Neural progenitor cell (in vitro differentiated cells): ENCODE data around the gene RWDD3. TPM values are rescaled to one million over a fixed set of nuclear protein-coding genes. Genes with fewer than 3 reads are reported as not detected.

ENCODE experiments used
- DNase-seq: peaks from one replicate; pipeline ENCODE4 v3.0.0-alpha.2; 2016; ENCODE audit warnings: low spot score
- H2AFZ ChIP-seq: fragments of 200-600 bp; sonication (generic); replicated peaks from 2 replicates; pipeline ENCODE4 v1.6.1; 2016; ENCODE audit warnings: antibody characterized with exemption
- H3F3A ChIP-seq: fragments of 200-600 bp; sonication (generic); 2 replicates; pipeline ENCODE4 v1.6.1; 2016; ENCODE audit warnings: antibody characterized with exemption, low read depth
- H3K27ac ChIP-seq: fragments of 200-600 bp; sonication (generic); 2 replicates; pipeline ENCODE4 v1.5.1; 2016; ENCODE audit warnings: mild to moderate bottlenecking
- H3K27me3 ChIP-seq: fragments of 200-600 bp; sonication (generic); 2 replicates; pipeline ENCODE4 v1.6.1; 2016; ENCODE audit warnings: mild to moderate bottlenecking, moderate library complexity
- H3K36me3 ChIP-seq: fragments of 200-600 bp; sonication (generic); 2 replicates; pipeline ENCODE4 v1.5.1; 2016
- H3K4me1 ChIP-seq: fragments of 200-600 bp; sonication (generic); 2 replicates; pipeline ENCODE4 v1.6.1; 2016; ENCODE audit warnings: mixed run types
- H3K4me2 ChIP-seq: fragments of 200-600 bp; sonication (generic); 2 replicates; pipeline ENCODE4 v1.6.1; 2016
- H3K4me3 ChIP-seq: fragments of 200-600 bp; sonication (generic); 2 replicates; pipeline ENCODE4 v1.5.1; 2016
- H3K79me2 ChIP-seq: fragments of 200-600 bp; sonication (generic); 2 replicates; pipeline ENCODE4 v1.6.1; 2016; ENCODE audit warnings: low read depth
- H3K9ac ChIP-seq: fragments of 200-600 bp; sonication (generic); 2 replicates; pipeline ENCODE4 v1.6.1; 2016
- H3K9me3 ChIP-seq: fragments of 200-600 bp; sonication (generic); 2 replicates; pipeline ENCODE4 v1.5.1; 2016; ENCODE audit warnings: low read depth
- H4K20me1 ChIP-seq: fragments of 200-600 bp; sonication (generic); 2 replicates; pipeline ENCODE4 v1.6.1; 2016; ENCODE audit warnings: low read depth
- H3K27ac Mint-ChIP-seq: 3 replicates; pipeline ENCODE4 v1.8.0; 2021; ENCODE audit warnings: mixed read lengths
- H3K27me3 Mint-ChIP-seq: 2 replicates; pipeline ENCODE4 v1.8.0; 2022; ENCODE audit warnings: low read depth, mild to moderate bottlenecking, inconsistent platforms, moderate library complexity, mixed read lengths; ENCODE audit not compliant: insufficient read depth
- H3K36me3 Mint-ChIP-seq: 3 replicates; pipeline ENCODE4 v1.8.0; 2021; ENCODE audit warnings: mixed read lengths
- H3K4me1 Mint-ChIP-seq: 3 replicates; pipeline ENCODE4 v1.8.0; 2021; ENCODE audit warnings: mixed read lengths
- H3K4me3 Mint-ChIP-seq: 3 replicates; pipeline ENCODE4 v1.8.0; 2021; ENCODE audit warnings: mild to moderate bottlenecking, moderate library complexity, mixed read lengths
- H3K9me3 Mint-ChIP-seq: 3 replicates; pipeline ENCODE4 v1.8.0; 2020; ENCODE audit warnings: mixed read lengths
- EZH2 ChIP-seq: fragments of 200-600 bp; sonication (generic); IDR thresholded peaks from 2 replicates; pipeline ENCODE4 v1.6.1; 2017; ENCODE audit warnings: antibody characterized with exemption, mild to moderate bottlenecking, moderate library complexity
- EZH2phosphoT487 ChIP-seq: fragments of 200-600 bp; sonication (generic); IDR thresholded peaks from 2 replicates; pipeline ENCODE4 v1.6.1; 2017; ENCODE audit warnings: antibody characterized with exemption
- total RNA-seq: library from RNA; depleted of rRNA; stranded (reverse); fragments of >200 nt; gene quantifications from 2 replicates; pipeline ENCODE4 v1.2.3, GENCODE V29; 2015; ENCODE audit warnings: low replicate concordance
- TF ChIP-seq, protein P1 (sequence below): fragments of 200-600 bp; sonication (generic); IDR thresholded peaks from 2 replicates; pipeline ENCODE4 v1.5.1; 2017; ENCODE audit warnings: antibody characterized with exemption, mild to moderate bottlenecking

The RWDD3 gene
- total RNA-seq, 1 donor from 2014 or later, result 32.2 TPM

DNA sequence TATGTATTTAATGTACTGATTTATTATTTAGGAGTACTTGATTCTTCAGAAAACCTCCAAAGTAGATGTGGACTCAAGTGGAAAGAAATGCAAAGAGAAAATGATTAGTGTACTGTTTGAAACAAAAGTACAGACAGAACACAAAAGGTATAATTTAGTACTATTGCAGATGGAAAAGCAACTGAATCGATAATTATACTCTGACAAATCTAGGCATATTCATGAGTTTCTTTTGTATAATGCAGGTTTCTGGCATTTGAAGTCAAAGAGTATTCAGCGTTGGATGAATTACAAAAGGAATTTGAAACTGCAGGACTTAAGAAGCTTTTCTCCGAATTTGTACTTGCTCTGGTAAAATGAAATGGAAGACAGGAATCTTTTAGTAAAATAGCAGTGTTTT, 12.5 kb downstream of the RWDD3 start:
- peaks cover 32% of the 10 kb centered on the region for H3K36me3 Mint-ChIP-seq

DNA sequence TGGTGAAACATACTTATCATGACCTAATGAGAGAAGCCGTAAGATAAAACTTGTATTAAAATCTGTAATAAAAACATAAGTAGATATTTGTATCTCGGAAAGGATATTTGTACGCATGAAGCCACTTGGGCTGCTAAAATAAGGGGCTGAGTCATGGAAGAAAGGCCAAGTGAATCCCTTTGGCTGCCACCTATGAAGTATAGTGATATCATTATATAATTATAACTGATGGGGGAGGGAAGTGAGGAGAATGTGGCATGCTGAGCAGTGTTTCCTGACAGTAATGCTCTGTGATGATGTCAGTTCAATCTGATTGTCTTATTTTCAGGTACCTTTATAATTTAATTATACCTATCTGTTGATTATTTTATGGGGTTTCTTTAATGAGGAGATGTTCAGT, 13.6 kb downstream of the RWDD3 start:
- H3K36me3 Mint-ChIP-seq, result peaks cover 33% of the 10 kb centered on the region
- H3K9me3 Mint-ChIP-seq, result no peaks in the 10 kb centered on the region

More for the DNA sequence above, 12.5 kb downstream of the RWDD3 start:
- peaks cover 40% of the 10 kb centered on the region for H3K79me2 ChIP-seq
- no peak overlapping the region for H3K9ac ChIP-seq
- no peak overlapping the region for H3K4me3 Mint-ChIP-seq
- H3K27me3 ChIP-seq, result no peaks in the 10 kb centered on the region
- TF ChIP-seq EZH2 (no peak), EZH2phosphoT487 (no peak)
- TF ChIP-seq, protein P1, sequence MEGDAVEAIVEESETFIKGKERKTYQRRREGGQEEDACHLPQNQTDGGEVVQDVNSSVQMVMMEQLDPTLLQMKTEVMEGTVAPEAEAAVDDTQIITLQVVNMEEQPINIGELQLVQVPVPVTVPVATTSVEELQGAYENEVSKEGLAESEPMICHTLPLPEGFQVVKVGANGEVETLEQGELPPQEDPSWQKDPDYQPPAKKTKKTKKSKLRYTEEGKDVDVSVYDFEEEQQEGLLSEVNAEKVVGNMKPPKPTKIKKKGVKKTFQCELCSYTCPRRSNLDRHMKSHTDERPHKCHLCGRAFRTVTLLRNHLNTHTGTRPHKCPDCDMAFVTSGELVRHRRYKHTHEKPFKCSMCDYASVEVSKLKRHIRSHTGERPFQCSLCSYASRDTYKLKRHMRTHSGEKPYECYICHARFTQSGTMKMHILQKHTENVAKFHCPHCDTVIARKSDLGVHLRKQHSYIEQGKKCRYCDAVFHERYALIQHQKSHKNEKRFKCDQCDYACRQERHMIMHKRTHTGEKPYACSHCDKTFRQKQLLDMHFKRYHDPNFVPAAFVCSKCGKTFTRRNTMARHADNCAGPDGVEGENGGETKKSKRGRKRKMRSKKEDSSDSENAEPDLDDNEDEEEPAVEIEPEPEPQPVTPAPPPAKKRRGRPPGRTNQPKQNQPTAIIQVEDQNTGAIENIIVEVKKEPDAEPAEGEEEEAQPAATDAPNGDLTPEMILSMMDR, result no peak
- peaks cover 14% of the 10 kb centered on the region for H3K36me3 ChIP-seq
- H3K4me1 Mint-ChIP-seq, result peaks cover 5% of the 10 kb centered on the region
- H4K20me1 ChIP-seq, result no peaks in the 10 kb centered on the region
- no peak overlapping the region for H2AFZ ChIP-seq
- no peaks in the 10 kb centered on the region for H3F3A ChIP-seq
- DNase-seq, result no peak
- no peak overlapping the region for H3K4me2 ChIP-seq
- H3K27ac ChIP-seq, result no peak overlapping the region
- no peak overlapping the region for H3K4me3 ChIP-seq
- peaks cover 9% of the 10 kb centered on the region for H3K4me1 ChIP-seq
- peaks cover 8% of the 10 kb centered on the region for H3K9me3 Mint-ChIP-seq
- H3K27ac Mint-ChIP-seq, result peak overlapping the region; percentile 72
- H3K27me3 Mint-ChIP-seq, result no peaks in the 10 kb centered on the region
- H3K9me3 ChIP-seq, result no peaks in the 10 kb centered on the region

DNA sequence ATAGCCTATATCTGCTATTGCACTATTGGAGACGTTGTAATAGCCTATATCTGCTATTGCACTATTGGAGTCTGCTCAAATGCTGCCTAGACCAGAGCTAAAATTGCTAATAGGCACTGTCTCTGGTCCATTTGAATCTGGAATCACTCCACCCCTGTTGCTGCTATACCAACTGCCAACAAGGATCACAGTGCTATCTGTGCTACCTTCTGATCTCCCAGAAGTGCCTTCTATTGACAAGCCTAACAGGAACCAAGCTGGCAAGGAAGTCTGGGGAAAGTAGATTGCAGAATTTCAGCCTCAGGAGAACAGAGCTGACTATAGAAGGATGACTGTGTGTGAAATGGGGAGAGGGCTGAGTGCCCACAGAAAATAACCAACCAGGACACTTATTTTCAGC, 15.9 kb downstream of the RWDD3 start:
- H3K4me1 Mint-ChIP-seq, result peaks cover 5% of the 10 kb centered on the region
- no peak overlapping the region for H3K27ac ChIP-seq
- H4K20me1 ChIP-seq, result no peaks in the 10 kb centered on the region

More for the DNA sequence above, 13.6 kb downstream of the RWDD3 start:
- Histone ChIP-seq H3K27ac (no peak overlapping the region), H4K20me1 (no peaks in the 10 kb centered on the region), H3K4me1 (peaks cover 9% of the 10 kb centered on the region), H3K79me2 (peaks cover 29% of the 10 kb centered on the region), H3K9ac (no peak overlapping the region), H2AFZ (no peak overlapping the region), H3K9me3 (no peaks in the 10 kb centered on the region), H3F3A (no peaks in the 10 kb centered on the region), H3K36me3 (peaks cover 14% of the 10 kb centered on the region), H3K4me2 (no peak overlapping the region), H3K4me3 (no peak overlapping the region), H3K27me3 (no peaks in the 10 kb centered on the region)
- Mint-ChIP-seq H3K4me1 (peaks cover 5% of the 10 kb centered on the region), H3K4me3 (no peak overlapping the region), H3K27me3 (no peaks in the 10 kb centered on the region), H3K27ac (no peak overlapping the region)
- TF ChIP-seq EZH2 (no peak), EZH2phosphoT487 (no peak)
- TF ChIP-seq, protein P1, result no peak
- no peak for DNase-seq

More for the DNA sequence above, 15.9 kb downstream of the RWDD3 start:
- H3K4me3 ChIP-seq, result no peak overlapping the region
- H3K9me3 ChIP-seq, result no peaks in the 10 kb centered on the region
- Mint-ChIP-seq H3K4me3 (no peak overlapping the region), H3K9me3 (peaks cover 2% of the 10 kb centered on the region), H3K36me3 (peaks cover 29% of the 10 kb centered on the region), H3K27ac (no peak overlapping the region), H3K27me3 (no peaks in the 10 kb centered on the region)
- H3K4me2 ChIP-seq, result no peak overlapping the region
- H3K9ac ChIP-seq, result no peak overlapping the region
- H3K27me3 ChIP-seq, result no peaks in the 10 kb centered on the region
- peaks cover 11% of the 10 kb centered on the region for H3K79me2 ChIP-seq
- no peak for DNase-seq
- peaks cover 8% of the 10 kb centered on the region for H3K36me3 ChIP-seq
- peaks cover 9% of the 10 kb centered on the region for H3K4me1 ChIP-seq
- no peak overlapping the region for H2AFZ ChIP-seq
- TF ChIP-seq, protein P1, result no peak
- TF ChIP-seq EZH2phosphoT487, result no peak
- no peak for TF ChIP-seq EZH2
- H3F3A ChIP-seq, result no peaks in the 10 kb centered on the region
